Left cardiac atrium (tissue), 4 donors: ENCODE results near the gene SPATA31C1. TPM values are rescaled to one million over a fixed set of nuclear protein-coding genes. Genes with fewer than 3 reads are reported as not detected.
"Not testable (repeated sequence)": the region's sequence is repeated elsewhere in the genome, so short reads cannot be mapped to it uniquely, and the experiment has no call there.

Source experiments
- ATAC-seq, 2 donors: fragments of 200-7000 bp; cut with Tn5 transposase; one replicate each; pipeline ENCODE4 v1.9.1; 2020; ENCODE audit warnings: mild to moderate bottlenecking in 2 of 2, moderate library complexity in 2 of 2
- DNase-seq: peaks from one replicate; pipeline ENCODE4 v3.0.0-alpha.2; 2020
- intact Hi-C, 2 donors: fragments of 100-400 bp; cut with DNase I; formaldehyde crosslinking; loops; one replicate each; pipeline versions ENCODE4 v1.14.1 to v1.15.1; 2022 to 2023
- total RNA-seq, 2 donors: library from RNA; stranded (reverse); fragmentation: NEBNext Ultra II Directional; extraction: Animal tissue kit (Norgen Biotek cat#: 25700); gene quantifications; one replicate each; pipeline ENCODE4 v1.2.1, GENCODE V29; 2021
- donor health status: DM: no; HTN: yes; CAD: no.
- donor health status: DM: no; HTN: yes; CAD: no; lungs with severe emphysema.
- donor health status: DM: yes; HTN: yes; CAD: no.
- donor health status: Dilated cardiomyopathy.

SPATA31C1 gene
- total RNA-seq, 2 donors from 2014 or later = not detected

DNA sequence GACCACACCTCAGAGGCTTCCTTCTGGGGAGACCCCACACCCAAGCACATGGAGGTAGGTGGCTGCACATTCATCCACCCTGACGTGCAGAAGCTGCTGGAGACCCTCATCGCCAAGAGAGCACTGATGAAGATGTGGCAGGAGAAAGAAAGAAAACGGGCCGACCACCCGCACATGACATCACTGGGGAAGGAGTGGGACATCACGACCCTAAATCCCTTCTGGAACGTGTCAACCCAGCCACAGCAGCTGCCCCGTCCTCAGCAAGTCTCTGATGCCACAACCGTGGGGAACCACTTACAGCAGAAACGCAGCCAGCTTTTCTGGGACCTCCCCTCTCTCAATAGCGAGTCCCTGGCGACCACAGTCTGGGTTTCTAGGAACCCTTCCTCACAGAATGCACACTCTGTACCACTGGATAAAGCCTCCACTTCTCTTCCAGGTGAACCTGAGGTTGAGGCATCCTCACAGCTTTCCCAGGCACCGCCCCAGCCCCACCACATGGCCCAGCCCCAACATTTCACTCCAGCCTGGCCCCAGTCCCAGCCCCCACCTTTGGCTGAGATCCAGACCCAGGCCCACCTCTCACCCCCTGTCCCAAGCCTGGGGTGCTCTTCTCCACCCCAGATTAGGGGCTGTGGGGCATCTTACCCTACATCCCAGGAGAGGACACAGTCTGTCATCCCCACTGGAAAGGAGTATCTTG lies 32.1 kb upstream of the SPATA31C1 start:
- intact Hi-C loops = no loop called here
- no peak for DNase-seq
- no peak for ATAC-seq

GRCh38 chr9:87886210-87886932 lies 31.4 kb upstream of the SPATA31C1 start:
- DNase-seq = no peak

DNA sequence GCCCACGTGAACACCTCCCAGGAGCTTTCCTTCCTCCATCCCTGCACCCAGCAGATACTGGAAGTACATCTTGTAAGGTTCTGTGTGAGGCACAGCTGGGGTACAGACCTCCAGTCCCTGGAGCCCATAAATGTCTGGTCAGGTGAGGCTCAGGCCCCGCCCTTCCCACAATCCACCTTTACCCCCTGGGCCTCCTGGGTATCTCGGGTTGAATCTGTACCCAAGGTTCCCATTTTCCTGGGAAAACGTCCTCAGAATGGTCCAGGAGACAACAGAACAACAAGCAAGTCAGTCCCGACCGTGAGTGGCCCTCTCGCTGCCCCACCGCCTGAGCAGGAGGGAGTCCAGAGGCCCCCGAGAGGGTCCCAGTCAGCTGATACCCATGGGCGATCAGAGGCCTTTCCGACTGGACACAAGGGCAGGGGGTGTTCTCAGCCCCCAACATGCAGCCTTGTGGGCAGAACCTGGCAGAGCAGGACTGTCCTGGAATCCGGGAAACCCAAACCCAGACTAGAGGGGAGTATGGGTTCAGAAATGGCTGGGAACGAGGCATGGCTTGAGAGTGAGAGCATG lies 30.7 kb upstream of the SPATA31C1 start:
- DNase-seq = no peak
- no peak for ATAC-seq
- intact Hi-C loops = no loop called here

More at GRCh38 chr9:87886210-87886932, 31.4 kb upstream of the SPATA31C1 start:
- intact Hi-C loops = no loop called here
- ATAC-seq = no peak

DNA sequence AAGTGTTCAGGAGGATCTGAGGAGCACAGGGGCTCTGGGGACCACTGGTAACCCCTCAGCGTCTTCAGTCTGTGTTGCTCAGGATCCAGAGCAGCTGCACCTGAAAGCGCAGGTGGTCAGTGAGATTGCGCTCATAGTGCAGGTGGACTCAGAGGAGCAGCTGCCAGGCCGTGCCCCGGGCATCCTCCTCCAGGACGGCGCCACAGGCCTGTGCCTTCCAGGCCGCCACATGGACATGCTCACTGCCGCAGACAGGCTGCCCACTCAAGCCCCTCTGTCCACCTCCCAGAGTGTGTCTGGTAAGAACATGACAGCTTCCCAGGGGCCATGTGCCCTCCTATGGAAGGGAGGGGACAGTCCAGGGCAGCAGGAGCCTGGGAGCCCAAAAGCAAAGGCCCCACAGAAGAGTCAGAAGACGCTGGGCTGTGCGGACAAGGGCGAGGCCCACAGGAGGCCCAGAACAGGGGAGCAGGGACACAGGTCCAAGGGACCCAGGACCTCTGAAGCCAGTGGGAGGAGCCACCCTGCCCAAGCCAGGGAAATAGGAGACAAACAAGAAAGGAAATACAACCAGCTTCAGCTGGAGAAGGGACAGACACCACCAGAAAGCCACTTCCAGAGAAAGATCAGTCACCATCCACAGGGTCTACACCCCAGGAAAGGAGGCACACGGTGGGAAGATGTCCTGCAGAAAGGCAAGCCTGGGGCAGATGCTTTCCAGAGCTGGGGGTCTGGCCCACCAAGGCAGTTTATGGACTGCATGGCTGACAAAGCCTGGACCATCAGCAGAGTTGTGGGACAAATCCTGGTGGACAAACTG lies 29.9 kb upstream of the SPATA31C1 start:
- intact Hi-C loops = no loop called here
- ATAC-seq (no peak), DNase-seq (no peak)

GRCh38 chr9:87888501-87888900 lies 29.3 kb upstream of the SPATA31C1 start:
- no peak for DNase-seq
- no peak for ATAC-seq
- intact Hi-C loops = no loop called here

GRCh38 chr9:87889065-87889881 lies 28.5 kb upstream of the SPATA31C1 start:
- no peak for DNase-seq
- no peak for ATAC-seq
- intact Hi-C loops = no loop called here

DNA sequence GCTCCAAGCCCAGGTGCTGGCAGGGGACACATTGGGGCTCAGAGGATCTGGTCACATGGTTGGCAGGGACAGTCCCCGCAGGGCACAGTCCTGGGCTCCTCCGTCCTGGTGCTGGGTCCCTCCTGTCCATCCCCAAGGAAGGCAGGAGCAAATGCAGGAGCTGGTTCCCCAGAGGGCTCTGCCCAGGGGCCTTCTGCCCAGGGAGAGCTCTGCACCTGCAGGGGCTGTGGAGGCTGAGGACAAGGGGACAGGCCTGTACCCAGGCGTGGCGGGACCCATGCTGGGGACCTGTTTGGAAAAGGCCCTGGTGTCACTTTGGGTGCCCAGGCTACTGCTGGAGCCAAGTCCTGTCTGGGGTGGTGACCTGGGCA lies 27.9 kb upstream of the SPATA31C1 start:
- intact Hi-C loops = no loop called here
- ATAC-seq (no peak), DNase-seq (no peak)

GRCh38 chr9:87890837-87891236 lies 26.9 kb upstream of the SPATA31C1 start:
- intact Hi-C loops = no loop called here
- DNase-seq = no peak
- ATAC-seq = no peak

DNA sequence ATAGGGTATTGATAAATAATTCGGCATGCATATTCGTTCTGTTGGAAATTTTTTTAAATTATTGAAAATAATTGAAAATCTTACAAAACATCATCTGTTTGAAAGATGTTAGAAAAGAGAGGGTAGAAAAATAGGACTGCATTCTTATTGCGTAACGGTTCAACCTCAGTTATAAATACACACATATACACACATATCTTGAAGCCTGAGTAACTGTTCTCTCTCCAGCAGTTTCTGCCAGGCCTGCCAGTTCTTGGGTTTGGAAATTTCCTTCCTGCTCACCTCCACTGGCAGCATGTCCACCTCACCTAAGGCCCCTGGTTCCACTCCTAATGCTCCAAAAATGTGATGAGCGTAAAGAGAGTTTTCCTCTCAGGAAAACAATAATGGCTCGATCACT lies 26.0 kb upstream of the SPATA31C1 start:
- ATAC-seq (no peak), DNase-seq (no peak)
- intact Hi-C loops = no loop called here

- DNase-seq = no peak
- intact Hi-C loops = no loop called here
- ATAC-seq = no peak
Observed at GRCh38 chr9:87892956-87893355, 24.8 kb upstream of the SPATA31C1 start.

- DNase-seq (no peak), ATAC-seq (no peak)
- intact Hi-C loops = no loop called here
Observed at GRCh38 chr9:87894998-87895625, 22.6 kb upstream of the SPATA31C1 start.

DNA sequence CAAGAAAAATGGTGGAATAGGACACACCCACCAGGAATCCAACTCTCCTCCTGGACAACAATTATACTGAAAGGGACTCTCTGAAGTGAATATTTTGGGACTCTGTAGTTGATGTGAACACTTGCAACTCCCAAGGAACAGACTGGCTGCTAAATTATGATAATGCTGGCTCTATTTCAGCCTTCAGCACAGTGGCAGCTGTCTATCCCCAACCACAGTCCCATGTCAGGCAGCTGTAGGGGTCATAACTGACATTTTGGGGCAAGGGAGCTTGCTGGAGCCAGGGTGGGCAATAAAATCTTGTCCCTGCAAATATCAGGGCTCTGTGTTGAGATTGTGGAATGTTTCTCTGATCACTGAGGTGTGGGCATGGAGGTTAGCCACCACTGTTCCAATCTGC lies 20.9 kb upstream of the SPATA31C1 start:
- ATAC-seq = no peak
- intact Hi-C loops = no loop called here
- no peak for DNase-seq

GRCh38 chr9:87898151-87898550 lies 19.6 kb upstream of the SPATA31C1 start:
- DNase-seq = no peak
- ATAC-seq = no peak
- intact Hi-C loops = no loop called here

- DNase-seq, ATAC-seq, intact Hi-C loops: not testable (repeated sequence)
Observed at GRCh38 chr9:87902371-87902770, 15.4 kb upstream of the SPATA31C1 start.

GRCh38 chr9:87909310-87910041 lies 8.3 kb upstream of the SPATA31C1 start:
- DNase-seq = no peak
- ATAC-seq = no peak
- intact Hi-C loops = no loop called here

GRCh38 chr9:87910821-87911220 lies 6.9 kb upstream of the SPATA31C1 start:
- DNase-seq = no peak
- ATAC-seq = no peak
- intact Hi-C loops = no loop called here

- DNase-seq, ATAC-seq, intact Hi-C loops: not testable (repeated sequence)
Observed at GRCh38 chr9:87919013-87919412, 1.3 kb downstream of the SPATA31C1 start.

DNA sequence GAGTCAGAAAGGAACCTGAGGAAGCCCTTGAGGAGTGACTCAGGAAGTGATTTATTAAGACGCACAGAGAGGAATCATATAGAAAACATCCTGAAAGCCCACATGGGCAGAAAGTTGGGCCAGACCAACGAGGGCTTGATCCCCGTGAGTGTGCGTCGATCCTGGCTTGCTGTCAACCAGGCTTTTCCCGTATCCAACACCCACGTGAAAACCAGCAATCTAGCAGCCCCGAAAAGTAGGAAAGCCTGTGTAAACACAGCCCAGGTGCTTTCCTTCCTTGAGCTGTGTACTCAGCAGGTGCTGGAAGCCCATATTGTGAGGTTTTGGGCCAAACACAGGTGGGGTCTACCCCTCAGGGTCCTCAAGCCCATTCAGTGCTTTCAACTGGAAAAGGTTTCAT lies 3.8 kb downstream of the SPATA31C1 start:
- DNase-seq, ATAC-seq, intact Hi-C loops: not testable (repeated sequence)
